Endometrial microvascular endothelial cells (primary cell): ENCODE data around the gene DNAJC8. TPM values are rescaled to one million over a fixed set of nuclear protein-coding genes. Genes with fewer than 3 reads are reported as not detected.

ENCODE experiments used
- total RNA-seq: library from RNA; depleted of rRNA; stranded (reverse); fragments of >200 nt; gene quantifications from one replicate; pipeline ENCODE4 v1.2.3, GENCODE V29; 2015; ENCODE audit errors: inconsistent ontology term

Gene DNAJC8
- total RNA-seq, 1 donor from 2014 or later, result 57.1 TPM

Other genes with a start within 250 kb of the DNAJC8 start
- gene EYA3, start 144.4 kb downstream of the DNAJC8 start, total RNA-seq, result 15.1 TPM
- gene PTAFR, start 56.3 kb downstream of the DNAJC8 start, total RNA-seq, result 0.09 TPM
- 247 TPM for gene ATP5IF1, start 3.1 kb upstream of the DNAJC8 start, total RNA-seq
- gene SESN2, start 26.5 kb upstream of the DNAJC8 start, total RNA-seq, result 20.3 TPM
- 17.7 TPM for gene MED18, start 96.0 kb upstream of the DNAJC8 start, total RNA-seq
- 24.5 TPM for gene PHACTR4, start 136.7 kb upstream of the DNAJC8 start, total RNA-seq